ENCODE data around the gene MOK.

- TF ChIP-seq POLR2A (IDR thresholded peaks at IDR 0.05; ENCODE audit: low read depth, low read length): no peak
- no peak for TF ChIP-seq POLR2AphosphoS5 (IDR thresholded peaks at IDR 0.05; ENCODE audit: low read depth, low read length)
- no peak for TF ChIP-seq POU2F2 (IDR thresholded peaks at IDR 0.05; ENCODE audit: low read depth, low read length)
- TF ChIP-seq TAF1 (IDR thresholded peaks at IDR 0.05; ENCODE audit: low read depth, low read length): no peak
- no peak for TF ChIP-seq PAX5 (IDR thresholded peaks at IDR 0.05; ENCODE audit: insufficient read depth, low read length, severe bottlenecking)
These were observed 15.9 kb upstream of the MOK start for GRCh38 chr14:102320671-102321455.

Data from GM12891 (cell line).